ENCODE data around the gene GJC2. TPM values are rescaled to one million over a fixed set of nuclear protein-coding genes. Genes with fewer than 3 reads are reported as not detected.

Gene GJC2
- total RNA-seq, 1 donor from 2014 or later = 0.53 TPM

- no peak for DNase-seq (ENCODE audit: extremely low read depth, low read depth, low spot score)
Observed at GRCh38 chr1:228112617-228113016, 37.1 kb upstream of the GJC2 start.

GRCh38 chr1:228114827-228115226, 34.9 kb upstream of the GJC2 start:
- no peak for DNase-seq (ENCODE audit: extremely low read depth, low read depth, low spot score)

DNA sequence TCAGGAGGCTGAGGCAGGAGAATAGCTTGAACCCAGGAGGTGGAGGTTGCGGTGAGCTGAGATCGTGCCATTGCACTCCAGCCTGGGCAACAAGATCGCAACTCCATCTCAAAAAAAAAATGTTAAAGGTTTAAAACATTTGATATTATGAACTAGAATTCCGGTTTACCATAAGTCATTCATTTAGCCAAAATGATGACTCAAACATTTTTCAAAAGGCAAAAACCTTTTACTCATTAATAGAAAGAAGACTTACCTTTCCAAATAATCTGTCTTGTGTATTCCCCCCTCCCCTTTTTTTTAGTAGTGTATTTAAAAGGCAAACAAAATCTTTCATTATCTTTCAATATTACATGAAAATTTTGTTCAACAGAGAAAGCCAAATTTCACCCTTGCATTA, 32.4 kb upstream of the GJC2 start:
- DNase-seq (ENCODE audit: extremely low read depth, low read depth, low spot score) = no peak

GRCh38 chr1:228118040-228118439, 31.7 kb upstream of the GJC2 start:
- DNase-seq (ENCODE audit: extremely low read depth, low read depth, low spot score) = no peak

DNA sequence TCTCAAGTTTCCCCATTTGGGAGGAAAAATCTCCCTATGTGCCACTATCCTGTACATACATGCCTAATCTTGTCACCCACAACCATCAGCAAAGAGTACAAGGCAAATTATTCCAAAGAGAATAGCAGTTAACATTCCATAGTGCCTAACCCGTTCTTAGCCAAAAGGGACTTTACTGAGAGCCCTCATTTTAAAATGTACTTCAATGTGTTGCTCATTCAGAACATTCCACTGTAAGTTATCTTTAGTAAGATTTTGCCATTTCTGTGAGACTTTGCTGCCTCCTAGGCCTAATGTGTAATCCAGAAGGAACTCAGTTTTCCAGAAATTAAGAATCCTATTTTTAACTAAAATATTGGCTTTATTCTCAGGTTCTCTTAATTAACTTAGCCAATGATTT, 29.4 kb upstream of the GJC2 start:
- no peak for DNase-seq (ENCODE audit: extremely low read depth, low read depth, low spot score)

GRCh38 chr1:228120857-228121489, 28.8 kb upstream of the GJC2 start:
- no peak for DNase-seq (ENCODE audit: extremely low read depth, low read depth, low spot score)

DNA sequence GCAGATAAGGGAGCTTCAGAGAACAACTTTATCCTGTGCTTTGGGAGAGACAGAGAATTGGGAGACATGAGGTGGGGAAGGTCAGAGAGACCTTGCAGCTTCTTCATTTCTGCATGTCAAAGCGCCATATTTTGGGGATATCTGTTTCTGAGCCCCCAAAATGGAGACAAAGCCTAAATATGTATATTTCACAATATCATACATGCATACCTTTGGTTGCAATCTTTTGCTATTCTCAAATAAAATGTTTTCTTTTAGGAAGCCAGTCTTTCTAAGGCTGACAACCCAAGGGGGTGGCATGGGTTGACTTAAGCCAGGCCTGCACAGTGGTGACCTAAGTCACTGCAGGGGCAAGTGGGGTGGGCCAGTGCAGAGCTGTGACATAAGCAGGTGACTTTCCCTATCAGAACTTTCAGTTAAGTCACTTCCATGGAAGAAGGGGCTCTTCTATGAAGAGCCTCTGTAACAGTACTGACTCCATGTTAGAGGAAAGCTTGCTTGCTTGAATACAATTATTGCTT, 26.7 kb upstream of the GJC2 start:
- no peak for DNase-seq (ENCODE audit: extremely low read depth, low read depth, low spot score)

- no peak for DNase-seq (ENCODE audit: extremely low read depth, low read depth, low spot score)
Observed at GRCh38 chr1:228123505-228123904, 26.2 kb upstream of the GJC2 start.

- DNase-seq (ENCODE audit: extremely low read depth, low read depth, low spot score) = no peak
Observed at GRCh38 chr1:228125185-228125584, 24.5 kb upstream of the GJC2 start.

GRCh38 chr1:228131766-228132165, 18.0 kb upstream of the GJC2 start:
- no peak for DNase-seq (ENCODE audit: extremely low read depth, low read depth, low spot score)

DNA sequence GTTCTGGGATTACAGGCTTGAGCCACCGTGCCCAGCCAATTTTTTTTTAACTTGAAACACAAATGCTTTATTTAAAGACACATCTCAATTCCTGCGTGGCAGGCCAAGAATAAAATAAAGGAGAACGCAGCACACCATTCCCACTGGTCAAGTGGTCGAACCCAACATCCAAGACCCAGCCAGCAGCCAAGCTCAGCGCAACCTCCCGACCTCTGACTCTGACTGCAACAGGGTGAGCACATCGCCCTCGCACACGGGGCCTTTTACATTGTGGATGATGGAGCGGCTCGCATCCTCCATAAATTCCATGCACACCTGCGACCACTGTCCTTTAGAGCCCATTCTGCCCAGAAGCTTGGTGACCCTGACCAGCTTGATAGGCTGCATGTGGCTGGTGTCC, 15.1 kb upstream of the GJC2 start:
- no peak for DNase-seq (ENCODE audit: extremely low read depth, low read depth, low spot score)

DNA sequence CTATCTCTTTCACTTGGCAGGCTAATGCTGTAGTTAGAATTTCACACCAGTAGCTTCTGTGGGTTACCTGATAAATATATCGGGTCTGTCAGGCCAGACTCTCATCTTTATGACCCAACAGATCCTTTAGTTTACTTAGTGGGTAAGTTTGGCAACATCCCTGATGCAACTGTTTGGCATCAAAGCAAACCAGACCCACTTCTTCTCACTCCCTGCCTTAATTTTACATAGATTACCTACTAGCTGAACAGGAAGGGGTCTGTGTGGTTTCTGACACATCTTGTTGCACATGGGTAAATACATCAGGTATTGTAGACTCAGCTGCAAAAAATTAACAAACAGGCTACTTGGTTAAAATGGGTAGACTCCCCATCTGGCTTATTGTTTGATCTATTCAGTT, 12.8 kb upstream of the GJC2 start:
- no peak for DNase-seq (ENCODE audit: extremely low read depth, low read depth, low spot score)

- no peak for DNase-seq (ENCODE audit: extremely low read depth, low read depth, low spot score)
Observed at GRCh38 chr1:228139406-228139930, 10.3 kb upstream of the GJC2 start.

GRCh38 chr1:228139931-228140723, 9.6 kb upstream of the GJC2 start, which contains the start of gene GUK1:
Gene GUK1 (plus strand): TSS chr1:228140279. CDS start chr1:228140303, 24 bp downstream.
- DNase-seq (ENCODE audit: extremely low read depth, low read depth, low spot score) = peak; percentile 68

- DNase-seq (ENCODE audit: extremely low read depth, low read depth, low spot score) = no peak
Observed at GRCh38 chr1:228140724-228141225, 9.0 kb upstream of the GJC2 start.

DNA sequence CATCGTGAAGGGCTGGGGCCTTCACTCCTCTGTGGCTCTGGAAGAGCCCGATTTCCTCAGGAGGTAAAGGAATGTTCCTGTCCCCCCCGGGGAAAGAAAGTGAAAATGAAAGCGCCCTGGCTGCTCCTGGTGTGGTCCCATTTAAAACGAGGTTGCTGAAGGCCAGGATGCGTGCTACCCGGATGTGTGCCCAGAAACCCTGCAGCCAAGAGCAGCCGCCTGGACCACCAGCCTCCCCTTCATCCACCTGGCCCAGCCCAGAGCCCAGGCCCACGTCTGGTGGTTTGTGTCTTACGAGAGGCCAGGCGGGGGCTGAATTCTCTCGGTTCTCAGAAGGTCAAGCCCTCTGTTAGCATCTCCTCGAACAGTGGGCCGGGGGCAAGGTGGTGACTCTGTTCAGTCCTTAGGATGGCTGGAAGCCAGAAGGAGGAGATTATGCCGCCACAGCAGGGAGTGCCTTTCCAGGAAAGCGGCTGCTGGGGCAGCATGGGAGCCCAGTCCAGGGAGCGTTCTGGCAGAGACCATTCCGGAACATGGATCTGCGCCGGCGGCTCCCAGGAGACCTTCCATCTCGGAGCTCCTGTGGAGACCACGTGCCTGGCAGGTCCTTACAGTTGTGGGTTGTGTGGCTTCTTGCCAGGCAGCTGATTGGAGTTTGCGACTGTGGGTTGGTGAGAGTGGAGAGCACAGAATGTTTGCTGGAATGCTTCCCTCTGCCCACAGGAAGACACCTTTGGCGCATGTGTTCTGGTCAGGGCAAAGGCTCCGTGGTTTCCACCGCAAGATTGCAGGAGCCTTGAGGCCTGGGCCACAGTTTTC, 8.3 kb upstream of the GJC2 start:
- no peak for DNase-seq (ENCODE audit: extremely low read depth, low read depth, low spot score)

GRCh38 chr1:228142155-228142691, 7.5 kb upstream of the GJC2 start:
- no peak for DNase-seq (ENCODE audit: extremely low read depth, low read depth, low spot score)

- no peak for DNase-seq (ENCODE audit: extremely low read depth, low read depth, low spot score)
Observed at GRCh38 chr1:228142701-228143136, 7.0 kb upstream of the GJC2 start.

- no peak for DNase-seq (ENCODE audit: extremely low read depth, low read depth, low spot score)
Observed at GRCh38 chr1:228143480-228144192, 6.1 kb upstream of the GJC2 start.

All from glomerular endothelial cell (primary cell).